H9 (cell line): ENCODE results near the gene LYPD1. TPM values are rescaled to one million over a fixed set of nuclear protein-coding genes. Genes with fewer than 3 reads are reported as not detected.

ENCODE experiments used
- DNase-seq: peaks from one replicate; pipeline ENCODE4 v3.0.0-alpha.2; 2017
- H2AFZ ChIP-seq: one replicate; pipeline ENCODE4 v1.6.1; 2013; ENCODE audit warnings: mild to moderate bottlenecking, low read length, control low read depth, moderate library complexity
- H2AK5ac ChIP-seq: 2 replicates; pipeline ENCODE4 v1.6.1; 2013; ENCODE audit warnings: low read length, control low read depth, mixed read lengths; ENCODE audit not compliant: insufficient read length
- H2BK120ac ChIP-seq: one replicate; pipeline ENCODE4 v1.6.1; 2013; ENCODE audit warnings: low read depth, mild to moderate bottlenecking, low read length, control low read depth, inconsistent platforms; ENCODE audit not compliant: poor library complexity, severe bottlenecking
- H2BK12ac ChIP-seq: 2 replicates; pipeline ENCODE4 v1.6.1; 2013; ENCODE audit warnings: low read length, control low read depth, mixed read lengths, low read depth; ENCODE audit not compliant: insufficient read length
- H2BK15ac ChIP-seq: 2 replicates; pipeline ENCODE4 v1.6.1; 2013; ENCODE audit warnings: low read depth, low read length, control low read depth
- H2BK20ac ChIP-seq: one replicate; pipeline ENCODE4 v1.6.1; 2013; ENCODE audit warnings: low read depth, mild to moderate bottlenecking, low read length, control low read depth, inconsistent platforms; ENCODE audit not compliant: poor library complexity, severe bottlenecking
- H2BK5ac ChIP-seq: 2 replicates; pipeline ENCODE4 v1.6.1; 2013; ENCODE audit warnings: low read length, control low read depth, mixed read lengths; ENCODE audit not compliant: insufficient read length
- H3K14ac ChIP-seq: 2 replicates; pipeline ENCODE4 v1.6.1; 2013; ENCODE audit warnings: low read length, control low read depth; ENCODE audit not compliant: insufficient read depth
- H3K18ac ChIP-seq: 2 replicates; pipeline ENCODE4 v1.6.1; 2013; ENCODE audit warnings: low read depth, mild to moderate bottlenecking, mixed read lengths, low read length, control low read depth; ENCODE audit not compliant: insufficient read length
- H3K23ac ChIP-seq: 2 replicates; pipeline ENCODE4 v1.6.1; 2013; ENCODE audit warnings: low read length, control low read depth, mixed read lengths, low read depth; ENCODE audit not compliant: insufficient read length
- H3K23me2 ChIP-seq: 2 replicates; pipeline ENCODE4 v1.6.1; 2013; ENCODE audit warnings: low read depth, mild to moderate bottlenecking, mixed read lengths, low read length, control low read depth; ENCODE audit not compliant: insufficient read length, poor library complexity, severe bottlenecking
- H3K27ac ChIP-seq: 2 replicates; pipeline ENCODE4 v1.5.1; 2013; ENCODE audit warnings: low read length, control low read depth, mixed read lengths, low read depth; ENCODE audit not compliant: insufficient read length
- H3K27me3 ChIP-seq: 2 replicates; pipeline ENCODE4 v1.6.1; 2013; ENCODE audit warnings: low read length, control low read depth, inconsistent platforms; ENCODE audit not compliant: insufficient read depth
- H3K4ac ChIP-seq: 2 replicates; pipeline ENCODE4 v1.6.1; 2013; ENCODE audit warnings: low read depth, mild to moderate bottlenecking, control low read depth, inconsistent platforms, low read length, moderate library complexity
- H3K4me1 ChIP-seq: 2 replicates; pipeline ENCODE4 v1.6.1; 2013; ENCODE audit warnings: low read length, control low read depth, inconsistent platforms; ENCODE audit not compliant: insufficient read depth
- H3K4me2 ChIP-seq: 2 replicates; pipeline ENCODE4 v1.6.1; 2013; ENCODE audit warnings: low read length, control low read depth, mixed read lengths; ENCODE audit not compliant: insufficient read length, insufficient read depth
- H3K56ac ChIP-seq: 2 replicates; pipeline ENCODE4 v1.6.1; 2013; ENCODE audit warnings: low read depth, mild to moderate bottlenecking, mixed read lengths, low read length, control low read depth; ENCODE audit not compliant: insufficient read length
- H3K79me1 ChIP-seq: 2 replicates; pipeline ENCODE4 v1.6.1; 2013; ENCODE audit warnings: low read depth, mild to moderate bottlenecking, moderate library complexity, low read length, control low read depth, inconsistent platforms; ENCODE audit not compliant: insufficient read depth, poor library complexity, severe bottlenecking
- H3K79me2 ChIP-seq: 2 replicates; pipeline ENCODE4 v1.6.1; 2013; ENCODE audit warnings: low read length, control low read depth, inconsistent platforms; ENCODE audit not compliant: insufficient read depth
- H3K9ac ChIP-seq: 2 replicates; pipeline ENCODE4 v1.6.1; 2013; ENCODE audit warnings: low read length, control low read depth, mixed read lengths; ENCODE audit not compliant: insufficient read length; ENCODE audit errors: extremely low read depth
- H3K9me3 ChIP-seq: one replicate; pipeline ENCODE4 v1.6.1; 2013; ENCODE audit warnings: low read depth, low read length, inconsistent platforms; ENCODE audit not compliant: control insufficient read depth
- H3T11ph ChIP-seq: one replicate; pipeline ENCODE4 v1.6.1; 2013; ENCODE audit warnings: mild to moderate bottlenecking, low read length, control low read depth, inconsistent platforms
- H4K20me1 ChIP-seq: one replicate; pipeline ENCODE4 v1.6.1; 2013; ENCODE audit not compliant: control insufficient read depth, insufficient read length, insufficient read depth
- H4K5ac ChIP-seq: 2 replicates; pipeline ENCODE4 v1.6.1; 2013; ENCODE audit warnings: low read depth, mild to moderate bottlenecking, mixed read lengths, low read length, control low read depth; ENCODE audit not compliant: insufficient read length
- H4K8ac ChIP-seq: replicated peaks from 2 replicates; pipeline ENCODE4 v1.6.1; 2013; ENCODE audit warnings: low read length, control low read depth, mixed read lengths, low read depth; ENCODE audit not compliant: insufficient read length
- H4K91ac ChIP-seq: 2 replicates; pipeline ENCODE4 v1.6.1; 2013; ENCODE audit warnings: low read depth, mild to moderate bottlenecking, moderate library complexity, mixed read lengths, low read length, control low read depth; ENCODE audit not compliant: insufficient read length
- H3K27ac Mint-ChIP-seq, 3 experiments: 2 replicates in 2 of 3; 3 replicates in 1 of 3; pipeline ENCODE4 v1.8.0; 2020 to 2021; ENCODE audit warnings: mixed read lengths in 3 of 3, mild to moderate bottlenecking in 1 of 3, moderate library complexity in 1 of 3
- H3K27me3 Mint-ChIP-seq: 2 replicates; pipeline ENCODE4 v1.8.0; 2021; ENCODE audit warnings: low read depth, mild to moderate bottlenecking, moderate library complexity, mixed read lengths
- H3K36me3 Mint-ChIP-seq, 3 experiments: 2 replicates in 2 of 3; 3 replicates in 1 of 3; pipeline ENCODE4 v1.8.0; 2020 to 2021; ENCODE audit warnings: low read depth in 3 of 3, mixed read lengths in 3 of 3; ENCODE audit not compliant: insufficient read depth in 1 of 3
- H3K4me1 Mint-ChIP-seq, 2 experiments: 2 replicates each; pipeline ENCODE4 v1.8.0; 2020; ENCODE audit warnings: mixed read lengths in 2 of 2
- H3K4me3 Mint-ChIP-seq, 2 experiments: 2 replicates in 1 of 2; 3 replicates in 1 of 2; pipeline ENCODE4 v1.8.0; 2020 to 2021; ENCODE audit warnings: mild to moderate bottlenecking in 2 of 2, mixed read lengths in 2 of 2, moderate library complexity in 1 of 2
- H3K9me3 Mint-ChIP-seq, 2 experiments: 2 replicates in 1 of 2; 3 replicates in 1 of 2; pipeline ENCODE4 v1.8.0; 2020; ENCODE audit warnings: mild to moderate bottlenecking in 2 of 2, mixed read lengths in 2 of 2, moderate library complexity in 1 of 2
- CTCF ChIP-seq: fragments of 200-600 bp; sonication (generic); conservative IDR thresholded peaks from 3 replicates; pipeline ENCODE4 v1.8.0; 2021; ENCODE audit warnings: antibody characterized with exemption, mild to moderate bottlenecking
- WGBS: extraction: QIAGEN DNeasy Blood & Tissue Kit; methylation state at CpG from one replicate; pipeline ENCODE4 v1.1.7; 2013; ENCODE audit warnings: missing lambda C conversion rate, low lambda C conversion rate, mixed read lengths; ENCODE audit not compliant: insufficient read length; ENCODE audit errors: extremely low coverage; 5-methylcytosine and 5-hydroxymethylcytosine counted together
- total RNA-seq: library from RNA; stranded (reverse); gene quantifications from 2 replicates; pipeline ENCODE4 v1.2.1, GENCODE V29; 2021

Gene LYPD1
- total RNA-seq, 1 experiment from 2014 or later: 10.6 TPM

DNA sequence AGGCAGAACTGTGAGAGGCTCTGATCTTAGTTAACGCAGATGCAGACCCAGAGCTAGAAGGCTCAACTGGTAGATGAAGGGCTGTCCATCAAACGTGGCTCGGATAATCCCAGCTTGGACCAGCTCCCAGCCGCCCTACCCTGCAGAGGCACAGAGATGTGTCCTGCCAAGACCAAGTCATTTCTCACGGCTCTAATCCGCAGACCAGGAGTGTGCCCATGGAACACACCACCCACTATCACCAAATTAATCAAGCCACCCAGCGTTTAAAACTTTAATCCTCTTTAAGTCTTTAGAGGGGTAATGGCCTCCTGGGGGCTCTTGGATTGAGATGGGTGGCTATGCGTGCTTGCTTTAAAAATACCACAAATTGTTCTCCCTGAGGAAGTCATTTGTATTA is 17.5 kb downstream of the LYPD1 start:
- no peak overlapping the region for H3K4me2 ChIP-seq
- no peak overlapping the region for H4K91ac ChIP-seq
- no peaks in the 10 kb centered on the region for H3K9me3 Mint-ChIP-seq
- no peak overlapping the region for H4K8ac ChIP-seq
- no peaks in the 10 kb centered on the region for H3K27me3 ChIP-seq
- H3T11ph ChIP-seq: no peak overlapping the region
- no peak overlapping the region for H2BK15ac ChIP-seq
- H3K9ac ChIP-seq: no peak overlapping the region
- no peak overlapping the region for H3K56ac ChIP-seq
- no peak for DNase-seq
- no peaks in the 10 kb centered on the region for H3K36me3 Mint-ChIP-seq
- no peaks in the 10 kb centered on the region for H3K4me1 ChIP-seq
- no peaks in the 10 kb centered on the region for H3K23me2 ChIP-seq
- H4K5ac ChIP-seq: no peak overlapping the region
- H3K4ac ChIP-seq: no peak overlapping the region
- no peaks in the 10 kb centered on the region for H3K79me2 ChIP-seq
- H3K27me3 Mint-ChIP-seq: no peaks in the 10 kb centered on the region
- H3K27ac ChIP-seq: no peak overlapping the region
- no peak overlapping the region for H3K27ac Mint-ChIP-seq
- no CpG with 5 or more reads among the region's 8 CpGs for WGBS
- no peaks in the 10 kb centered on the region for H4K20me1 ChIP-seq
- H2BK20ac ChIP-seq: no peak overlapping the region
- H3K14ac ChIP-seq: no peak overlapping the region
- H2BK120ac ChIP-seq: no peak overlapping the region
- H2AFZ ChIP-seq: no peak overlapping the region
- no peak overlapping the region for H2AK5ac ChIP-seq
- H2BK5ac ChIP-seq: no peak overlapping the region
- no peaks in the 10 kb centered on the region for H3K9me3 ChIP-seq
- H3K4me3 Mint-ChIP-seq: no peak overlapping the region
- H3K4me1 Mint-ChIP-seq: peaks cover 28 to 37% of the 10 kb centered on the region in 2 experiments
- H2BK12ac ChIP-seq: no peak overlapping the region
- no peak overlapping the region for H3K23ac ChIP-seq
- no peak overlapping the region for H3K18ac ChIP-seq
- no peaks in the 10 kb centered on the region for H3K79me1 ChIP-seq
- TF ChIP-seq CTCF: no peak
